ENCODE data around the gene TREML1.

GRCh38 chr6:41174610-41175009, 20.5 kb upstream of the TREML1 start:
- TF ChIP-seq EZH2 (IDR thresholded peaks at IDR 0.05; ENCODE audit: low read depth, unreplicated experiment) (no peak), REST (IDR thresholded peaks at IDR 0.05; ENCODE audit: unreplicated experiment) (no peak), CTCF (conservative IDR thresholded peaks at IDR 0.05; ENCODE audit: low read depth in 2 of 2) (no peak), EZH2phosphoT487 (IDR thresholded peaks at IDR 0.05; ENCODE audit: unreplicated experiment) (no peak), ETS1 (IDR thresholded peaks at IDR 0.05) (no peak), CREB1 (CRISPR knock-in tag; IDR thresholded peaks at IDR 0.05; ENCODE audit: low read depth) (no peak), POLR2AphosphoS5 (IDR thresholded peaks at IDR 0.05; ENCODE audit: low read depth) (no peak)

Data from GM23338 (cell line).